Stimulated activated CD8-positive, alpha-beta memory T cell treated with anti-CD3 and anti-CD28 coated beads, Interleukin-2, amount 100 ng/mL, for 48 hours (primary cell): Measurements from ENCODE around the gene BUB1.
A peak's percentile ranks its signal among the peaks of the same experiment; 100 is the strongest.
"Not testable (repeated sequence)": the region's sequence is repeated elsewhere in the genome, so short reads cannot be mapped to it uniquely, and the experiment has no call there.

Source experiments
- DNase-seq, 2 donors: peaks; one replicate each; pipeline ENCODE4 v3.0.0-alpha.2; 2020; ENCODE audit warnings: low read depth in 2 of 2

BUB1 gene

GRCh38 chr2:110690083-110690965 lies 12.5 kb upstream of the BUB1 start:
- no peak for DNase-seq

- DNase-seq = no peak
These were observed 10.8 kb upstream of the BUB1 start for GRCh38 chr2:110688594-110689091.

GRCh38 chr2:110687775-110688484 lies 10.1 kb upstream of the BUB1 start:
- DNase-seq = not testable (repeated sequence)

GRCh38 chr2:110682872-110683271 lies 5.0 kb upstream of the BUB1 start:
- DNase-seq = no peak

GRCh38 chr2:110682267-110682666 lies 4.4 kb upstream of the BUB1 start:
- DNase-seq = no peak

GRCh38 chr2:110680709-110681108 lies 2.8 kb upstream of the BUB1 start:
- no peak for DNase-seq

GRCh38 chr2:110679865-110680264 lies 2.0 kb upstream of the BUB1 start:
- no peak for DNase-seq

GRCh38 chr2:110679337-110679707 lies 1.5 kb upstream of the BUB1 start:
- no peak for DNase-seq

GRCh38 chr2:110678457-110679336 lies 834 bp upstream of the BUB1 start:
- DNase-seq = peak in 1 of 2 donors; percentile 4

- DNase-seq = no peak
These were observed 783 bp downstream of the BUB1 start for GRCh38 chr2:110677080-110677479.

GRCh38 chr2:110675679-110676078 lies 2.2 kb downstream of the BUB1 start:
- DNase-seq = no peak

- no peak for DNase-seq
These were observed 3.0 kb downstream of the BUB1 start for GRCh38 chr2:110674620-110675555.

- DNase-seq = no peak
These were observed 4.7 kb downstream of the BUB1 start for GRCh38 chr2:110673201-110673600.

- no peak for DNase-seq
These were observed 7.0 kb downstream of the BUB1 start for GRCh38 chr2:110670826-110671225.

- no peak for DNase-seq
These were observed 8.8 kb downstream of the BUB1 start for GRCh38 chr2:110669079-110669478.

GRCh38 chr2:110667071-110667470 lies 10.8 kb downstream of the BUB1 start:
- no peak for DNase-seq

GRCh38 chr2:110664135-110664534 lies 13.7 kb downstream of the BUB1 start:
- no peak for DNase-seq

- DNase-seq = no peak
These were observed 15.3 kb downstream of the BUB1 start for GRCh38 chr2:110662560-110662959.

- DNase-seq = no peak
These were observed 17.3 kb downstream of the BUB1 start for GRCh38 chr2:110660558-110660957.

- DNase-seq = no peak
These were observed 18.6 kb downstream of the BUB1 start for GRCh38 chr2:110659248-110659647.
